Smooth muscle cell of the brain vasculature (primary cell): ENCODE results near the gene MT1B.
"Not testable (repeated sequence)": the region's sequence is repeated elsewhere in the genome, so short reads cannot be mapped to it uniquely, and the experiment has no call there.

ENCODE experiments used
- DNase-seq: peaks from one replicate; pipeline ENCODE4 v3.0.0-alpha.2; 2012; ENCODE audit warnings: low read depth, low spot score

The MT1B gene

DNA sequence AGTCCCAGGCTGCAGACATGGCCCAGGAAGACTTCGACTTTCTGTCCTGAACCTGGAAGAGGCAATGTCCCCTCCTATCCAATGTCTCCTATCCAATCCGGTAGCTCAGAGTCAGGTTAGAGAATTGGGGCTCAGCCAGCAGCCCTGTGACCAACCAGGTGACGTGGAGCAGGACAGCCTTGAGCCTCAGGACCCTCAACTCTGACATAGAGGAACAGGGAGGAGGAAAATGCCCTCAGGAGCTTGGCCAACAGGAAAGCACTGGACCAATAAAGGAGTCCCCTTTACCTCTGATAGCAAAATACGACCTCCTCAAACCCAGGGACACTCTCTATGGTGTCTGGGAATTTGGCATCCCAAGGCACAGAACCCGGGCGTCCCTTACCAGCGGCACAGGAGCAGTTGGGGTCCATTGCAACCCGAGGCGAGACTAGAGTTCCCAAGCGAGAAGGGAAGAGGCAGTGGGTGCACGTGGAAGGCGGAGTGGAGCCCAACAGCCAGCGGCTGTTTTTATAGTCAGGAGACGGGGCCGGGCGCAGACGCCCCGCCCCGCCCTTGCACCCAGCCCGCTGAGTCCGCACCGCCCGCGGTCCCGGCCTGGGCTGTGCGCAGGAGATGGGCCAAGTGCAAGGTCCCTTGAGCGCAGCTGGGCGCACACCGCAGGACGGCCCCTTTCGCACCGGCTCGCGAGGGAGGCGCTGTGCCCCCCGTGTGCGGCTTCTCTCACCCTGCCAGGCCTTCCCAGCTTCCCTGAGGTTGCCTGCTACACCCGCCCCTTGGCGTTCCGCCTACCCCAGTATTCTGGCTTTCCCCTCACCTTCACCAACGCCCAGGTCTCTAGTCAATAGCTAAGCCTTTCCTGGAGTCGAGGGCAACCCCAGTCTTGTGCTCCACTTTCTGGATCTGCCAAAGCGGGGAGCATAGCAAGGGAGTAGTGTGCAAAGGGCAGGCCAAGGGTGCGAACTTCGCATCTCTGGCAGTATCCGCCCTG is 16.2 kb downstream of the MT1B start, which contains the start of gene MT1G:
MT1G (minus strand) TSS at position 485 of the 991 bp plus-strand sequence; CDS start at position 413, 72 bp downstream.
- no peak for DNase-seq

DNA sequence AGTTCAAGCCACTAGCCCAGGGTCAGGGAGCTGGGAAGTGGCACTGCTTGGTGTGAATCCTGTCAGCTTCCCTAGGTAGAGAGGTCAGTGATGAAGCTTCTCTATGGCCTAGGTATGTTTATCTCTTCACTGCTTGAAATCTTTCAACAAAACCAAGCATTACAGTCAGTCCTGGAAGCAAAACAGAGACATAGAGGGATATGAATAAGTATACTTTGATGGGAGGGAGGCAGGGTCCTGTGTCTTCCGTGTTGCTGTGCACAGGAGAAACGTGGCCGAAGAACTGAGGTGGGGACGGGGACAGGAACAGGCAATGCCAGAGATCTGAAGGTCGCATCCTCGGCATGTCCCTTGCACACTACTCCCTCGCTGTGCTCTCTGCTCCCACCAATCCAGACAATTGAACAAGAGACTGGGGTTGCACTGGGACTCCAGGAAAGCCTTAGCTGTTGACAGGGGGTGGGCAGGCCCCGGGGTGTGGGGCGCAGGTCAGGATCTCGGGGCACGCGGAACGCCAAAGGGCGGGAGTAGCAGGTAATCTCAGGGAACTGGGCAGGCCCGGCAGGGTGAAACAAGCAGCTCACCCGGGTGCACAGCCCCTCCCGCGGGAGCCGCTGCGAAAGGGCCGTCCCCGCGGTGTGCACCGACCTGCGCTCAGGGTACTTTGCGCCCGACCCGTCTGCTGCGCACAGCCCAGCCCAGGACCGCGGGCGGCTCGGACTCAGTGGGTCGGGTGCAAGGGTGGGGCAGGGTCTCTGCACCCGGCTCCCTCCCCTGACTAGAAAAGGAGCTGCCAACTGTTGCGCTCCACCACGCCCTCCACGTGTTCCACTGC is 17.5 kb downstream of the MT1B start, which contains the start of gene MT1H:
MT1H (plus strand) TSS at position 810 of the 835 bp plus-strand sequence. CDS start 71 bp downstream, outside the sequence.
- no peak for DNase-seq

DNA sequence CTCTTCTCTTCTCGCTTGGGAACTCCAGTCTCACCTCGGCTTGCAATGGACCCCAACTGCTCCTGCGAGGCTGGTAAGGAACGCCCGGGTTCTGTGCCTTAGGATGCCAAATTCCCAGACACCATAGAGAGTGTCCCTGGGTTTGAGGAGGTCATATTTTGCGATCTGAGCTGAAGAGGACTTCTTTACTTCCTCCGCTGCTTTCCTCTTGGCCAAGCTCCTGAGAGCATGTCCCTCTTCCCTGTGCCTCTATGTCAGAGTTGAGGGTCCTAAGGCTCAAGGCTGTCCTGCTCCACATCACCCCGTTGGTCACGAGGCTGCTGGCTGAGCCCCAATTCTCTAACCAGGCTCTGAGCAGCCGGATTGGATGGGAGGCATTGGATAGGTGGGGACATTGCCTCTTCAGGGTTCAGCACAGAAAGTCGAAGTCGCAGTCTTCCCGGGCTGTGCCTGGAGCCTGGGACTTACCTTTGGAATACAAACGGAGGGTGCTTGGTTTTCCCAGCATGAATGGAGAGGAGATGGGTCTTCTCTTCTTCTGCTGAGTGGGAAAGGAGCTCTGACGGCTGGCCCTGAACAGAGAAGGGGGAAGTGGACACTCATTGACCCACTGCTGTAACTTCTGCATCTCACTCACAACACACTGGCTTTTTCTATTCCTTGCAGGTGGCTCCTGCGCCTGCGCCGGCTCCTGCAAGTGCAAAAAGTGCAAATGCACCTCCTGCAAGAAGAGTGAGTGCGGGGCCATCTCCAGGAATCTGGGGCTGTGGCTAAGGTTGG is 18.3 kb downstream of the MT1B start:
- DNase-seq: no peak

DNA sequence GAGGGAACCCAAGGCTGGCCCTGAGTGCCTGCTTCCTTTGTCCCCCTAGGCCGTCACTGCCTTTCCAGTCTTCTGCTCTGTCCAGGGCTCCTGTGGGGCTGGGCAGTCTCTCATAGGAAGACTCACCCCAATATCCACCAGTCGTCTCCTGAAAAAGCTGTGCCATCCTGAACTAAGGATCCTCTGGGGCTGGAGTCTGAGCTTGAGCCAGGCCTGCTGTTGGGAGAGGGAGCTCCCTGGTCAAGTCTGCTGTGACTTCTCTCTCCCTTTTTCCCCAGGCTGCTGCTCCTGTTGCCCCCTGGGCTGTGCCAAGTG is 18.9 kb downstream of the MT1B start:
- DNase-seq: no peak

DNA sequence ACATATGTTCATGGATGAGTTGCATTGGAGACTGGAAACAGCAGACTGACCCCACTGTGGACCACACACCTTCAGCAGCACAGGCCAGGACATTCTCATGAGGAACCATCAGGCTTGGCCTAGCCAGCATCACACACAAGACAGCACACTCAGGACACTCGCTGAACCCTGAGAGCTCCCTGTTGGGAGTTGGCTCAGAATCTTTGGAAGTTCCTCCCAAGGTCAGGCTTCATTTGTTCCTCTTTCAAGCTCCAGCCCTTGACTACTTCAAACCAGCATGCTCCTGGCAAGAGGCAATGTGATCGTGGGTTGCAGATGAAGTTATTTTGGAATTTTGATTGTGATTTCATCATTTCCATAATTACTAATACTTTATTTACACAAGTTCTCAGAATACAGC is 20.0 kb downstream of the MT1B start:
- DNase-seq: not testable (repeated sequence)

DNA sequence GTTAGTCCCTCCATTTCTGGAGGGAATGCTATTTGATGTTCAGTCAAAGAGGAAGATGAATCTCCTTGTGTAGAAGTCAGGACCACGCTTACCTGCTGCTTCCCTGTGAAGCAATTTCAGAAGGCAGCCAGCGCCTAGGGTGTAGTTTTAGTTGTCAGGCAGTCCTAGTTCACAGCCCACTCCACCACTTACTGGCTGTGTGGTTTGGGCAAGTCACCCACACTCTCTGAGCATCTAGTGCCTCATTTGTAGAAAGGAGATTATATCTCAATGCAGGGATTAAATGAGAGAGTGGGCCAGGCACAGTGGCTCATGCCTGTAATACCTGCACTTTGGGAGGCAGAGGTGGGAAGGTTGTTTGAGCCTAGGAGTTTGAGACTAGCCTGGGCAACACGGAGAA is 20.5 kb downstream of the MT1B start:
- not testable (repeated sequence) for DNase-seq

DNA sequence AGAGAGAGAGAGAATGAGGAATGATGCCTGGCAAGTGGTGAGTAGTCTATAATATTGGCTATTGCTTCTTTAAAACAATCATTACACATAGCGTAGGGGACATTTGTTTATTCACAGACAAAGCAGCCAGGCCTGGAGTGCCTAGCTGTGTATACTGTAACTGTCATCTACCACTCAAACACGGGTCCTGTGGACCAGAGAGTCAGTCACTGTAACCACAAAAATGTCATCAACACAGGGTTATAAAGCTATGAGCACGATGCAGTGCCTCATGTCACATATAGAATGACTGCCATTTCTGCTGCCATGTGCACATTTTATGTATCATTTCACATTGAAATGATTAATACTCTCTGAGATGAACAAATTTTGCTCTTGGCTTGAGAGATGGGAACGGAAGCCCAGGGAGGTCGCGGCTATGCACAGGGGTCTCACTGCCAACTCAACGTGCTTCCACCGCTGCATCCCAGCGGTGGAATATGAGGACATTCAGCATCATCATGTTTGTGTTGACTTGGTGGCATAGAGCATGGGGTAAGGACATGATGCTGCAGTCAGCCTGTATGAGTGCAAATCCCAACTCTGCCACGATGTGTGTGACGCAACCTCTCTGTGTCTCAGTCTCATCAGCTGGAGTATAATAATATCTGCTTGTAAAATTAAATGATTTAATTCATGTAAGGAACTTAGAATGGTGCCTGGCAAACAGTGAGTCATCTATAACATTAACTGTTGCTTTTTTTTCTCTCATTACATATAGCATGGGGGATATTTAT is 21.3 kb downstream of the MT1B start:
- no peak for DNase-seq

DNA sequence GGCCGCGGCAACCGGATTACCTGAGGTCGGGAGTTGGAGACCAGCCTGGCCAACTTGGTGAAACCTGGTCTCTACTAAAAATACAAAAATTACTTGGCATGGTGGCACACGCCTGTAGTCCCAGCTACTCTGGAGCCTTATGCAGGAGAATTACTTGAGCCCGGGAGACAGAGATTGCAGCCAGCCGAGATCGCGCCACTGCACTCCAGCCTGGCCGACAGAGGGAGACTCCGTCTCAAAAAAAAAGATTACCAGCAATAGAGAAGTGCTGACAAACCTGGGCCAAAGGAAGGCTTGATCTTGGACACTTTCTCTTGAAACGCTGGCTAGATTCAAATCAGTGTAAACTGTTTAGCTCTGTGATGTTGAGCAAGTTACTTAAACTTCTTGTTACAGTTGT is 22.2 kb downstream of the MT1B start:
- no peak for DNase-seq

DNA sequence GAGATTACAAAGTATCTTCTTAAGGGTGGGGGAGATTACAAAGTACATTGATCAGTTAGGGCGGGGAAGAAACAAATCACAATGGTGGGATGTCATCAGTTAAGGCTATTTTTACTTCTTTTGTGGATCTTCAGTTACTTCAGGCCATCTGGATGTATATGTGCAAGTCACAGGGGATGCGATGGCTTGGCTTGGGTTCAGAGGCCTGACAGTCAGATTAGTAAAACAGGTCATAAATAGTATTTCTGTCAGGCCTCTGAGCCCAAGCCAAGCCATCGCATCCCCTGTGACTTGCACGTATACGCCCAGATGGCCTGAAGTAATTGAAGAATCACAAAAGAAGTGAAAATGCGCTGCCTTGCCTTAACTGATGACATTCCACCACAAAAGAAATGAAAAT is 22.9 kb downstream of the MT1B start:
- DNase-seq: not testable (repeated sequence)

DNA sequence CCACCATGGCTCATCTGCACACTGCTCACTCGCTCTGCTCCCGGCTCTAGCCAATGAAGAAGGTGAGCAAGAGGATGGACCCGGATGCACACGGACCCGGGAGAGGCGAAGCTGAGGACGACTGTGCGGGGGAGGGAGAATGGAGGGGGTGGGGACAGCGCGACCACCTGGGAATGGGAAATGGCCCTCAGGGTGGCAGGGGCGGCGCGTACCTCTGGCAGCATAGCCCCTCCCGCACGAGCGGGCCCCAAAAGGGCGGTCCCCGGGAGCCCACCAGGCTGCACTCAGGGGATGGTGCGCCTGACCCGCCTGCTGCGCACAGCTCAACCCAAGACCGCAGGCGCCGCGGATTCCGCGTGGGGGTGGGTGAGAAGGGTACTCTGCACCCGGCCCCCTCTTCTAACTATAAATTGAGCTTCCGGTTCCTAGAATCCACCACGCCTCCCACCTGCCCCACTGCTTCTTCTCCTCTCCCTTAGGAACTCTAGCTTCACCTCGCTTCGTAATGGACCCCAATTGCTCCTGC is 24.1 kb downstream of the MT1B start:
- no peak for DNase-seq

DNA sequence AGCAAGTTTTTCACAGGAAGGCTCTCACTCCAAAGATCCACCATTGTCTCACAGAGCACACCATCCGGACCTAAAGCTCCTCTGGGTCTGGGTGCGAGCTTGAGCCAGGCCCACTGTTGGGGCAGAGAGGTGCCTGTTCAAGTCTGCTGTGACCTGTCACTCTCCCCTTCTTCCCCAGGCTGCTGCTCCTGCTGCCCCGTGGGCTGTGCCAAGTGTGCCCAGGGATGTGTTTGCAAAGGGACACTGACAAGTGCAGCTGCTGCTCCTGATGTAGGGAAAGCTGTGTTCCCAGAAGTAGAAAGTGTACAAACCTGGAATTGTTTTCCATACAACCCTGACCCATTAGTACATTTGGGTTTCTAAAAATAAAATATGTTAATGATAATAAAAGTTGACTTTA is 25.8 kb downstream of the MT1B start:
- no peak for DNase-seq

DNA sequence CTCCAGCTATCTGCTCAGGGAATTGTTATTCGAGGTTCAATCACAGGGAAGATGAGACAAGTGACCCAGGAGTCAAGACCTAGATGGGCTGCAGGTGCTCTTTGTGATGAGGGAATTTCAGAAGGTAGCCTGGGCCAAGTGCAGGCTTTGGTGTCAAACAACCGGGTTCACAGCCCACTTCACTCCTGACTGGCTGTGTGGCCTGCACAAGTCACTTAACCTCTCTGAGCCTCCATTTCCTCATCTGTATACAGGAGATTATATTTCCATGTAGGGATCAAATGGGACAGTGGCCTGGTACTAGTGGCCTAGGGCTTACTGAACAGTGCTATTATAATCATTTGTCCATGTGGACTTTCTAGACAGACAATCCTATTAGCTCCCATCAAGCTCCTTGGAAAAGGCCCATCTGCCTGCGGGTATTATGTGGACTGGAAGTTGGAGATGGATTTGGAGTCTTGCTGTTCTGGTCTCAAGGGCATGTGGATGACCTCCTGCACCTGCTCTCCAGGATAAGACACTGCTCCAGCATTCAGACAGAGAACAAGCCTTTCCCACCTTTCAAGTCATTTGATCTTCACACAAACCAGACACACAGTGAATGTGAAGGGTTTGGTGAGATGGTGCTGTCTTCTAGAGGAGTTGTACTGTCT is 27.5 kb downstream of the MT1B start:
- no peak for DNase-seq

DNA sequence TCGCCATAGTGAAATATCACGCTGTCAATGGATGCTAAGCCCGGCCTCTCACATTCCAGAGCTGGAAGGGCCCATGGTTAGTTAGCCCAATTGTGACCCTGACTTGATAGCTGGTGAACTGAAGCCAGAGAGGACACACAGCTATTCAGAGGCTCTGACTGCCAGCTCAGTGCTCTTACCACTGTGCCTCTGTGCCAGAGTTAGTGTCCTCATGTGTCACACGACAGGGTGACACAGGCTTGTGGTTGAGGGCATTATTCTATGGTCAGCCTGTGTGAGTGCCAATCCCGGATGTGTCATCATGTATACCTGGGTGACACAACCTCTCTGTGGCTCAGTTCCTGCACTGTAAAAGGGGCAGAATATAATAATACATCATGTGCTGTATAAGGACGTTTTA is 28.1 kb downstream of the MT1B start:
- DNase-seq: no peak

DNA sequence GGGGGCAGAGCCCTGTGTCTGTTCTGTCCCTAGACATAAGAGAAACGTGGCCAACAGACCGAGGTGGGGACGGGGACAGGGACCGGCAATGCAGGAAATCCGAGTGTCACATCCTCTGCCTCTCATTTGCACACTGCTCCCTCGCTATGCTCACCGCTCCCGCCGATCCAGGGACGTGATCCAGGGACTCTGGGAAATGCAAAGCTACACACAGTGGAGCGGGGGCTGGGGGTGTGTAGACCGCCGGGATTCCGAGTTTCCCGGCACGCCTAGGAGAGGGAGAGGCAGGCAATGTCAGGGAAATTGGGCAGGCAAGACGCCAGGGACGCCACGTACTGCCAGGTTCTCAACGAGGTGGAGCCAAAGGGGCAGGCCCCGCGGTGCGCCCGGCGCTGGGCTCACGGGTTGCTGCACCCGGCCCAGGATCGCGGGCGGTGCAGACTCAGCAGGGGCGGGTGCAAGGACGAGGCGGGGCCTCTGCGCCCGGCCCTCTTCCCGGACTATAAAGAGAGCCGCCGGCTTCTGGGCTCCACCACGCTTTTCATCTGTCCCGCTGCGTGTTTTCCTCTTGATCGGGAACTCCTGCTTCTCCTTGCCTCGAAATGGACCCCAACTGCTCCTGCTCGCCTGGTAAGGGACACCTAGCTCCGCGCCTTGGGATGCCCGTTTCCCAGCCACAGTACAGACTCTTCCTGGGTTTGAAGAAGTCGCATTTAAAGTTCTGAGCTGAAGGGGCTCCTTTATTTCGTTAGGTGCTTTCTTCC is 30.4 kb downstream of the MT1B start, which contains the start of gene MT1X:
MT1X (plus strand) TSS at position 532 of the 764 bp plus-strand sequence; CDS start at position 603, 71 bp downstream.
- DNase-seq: no peak

DNA sequence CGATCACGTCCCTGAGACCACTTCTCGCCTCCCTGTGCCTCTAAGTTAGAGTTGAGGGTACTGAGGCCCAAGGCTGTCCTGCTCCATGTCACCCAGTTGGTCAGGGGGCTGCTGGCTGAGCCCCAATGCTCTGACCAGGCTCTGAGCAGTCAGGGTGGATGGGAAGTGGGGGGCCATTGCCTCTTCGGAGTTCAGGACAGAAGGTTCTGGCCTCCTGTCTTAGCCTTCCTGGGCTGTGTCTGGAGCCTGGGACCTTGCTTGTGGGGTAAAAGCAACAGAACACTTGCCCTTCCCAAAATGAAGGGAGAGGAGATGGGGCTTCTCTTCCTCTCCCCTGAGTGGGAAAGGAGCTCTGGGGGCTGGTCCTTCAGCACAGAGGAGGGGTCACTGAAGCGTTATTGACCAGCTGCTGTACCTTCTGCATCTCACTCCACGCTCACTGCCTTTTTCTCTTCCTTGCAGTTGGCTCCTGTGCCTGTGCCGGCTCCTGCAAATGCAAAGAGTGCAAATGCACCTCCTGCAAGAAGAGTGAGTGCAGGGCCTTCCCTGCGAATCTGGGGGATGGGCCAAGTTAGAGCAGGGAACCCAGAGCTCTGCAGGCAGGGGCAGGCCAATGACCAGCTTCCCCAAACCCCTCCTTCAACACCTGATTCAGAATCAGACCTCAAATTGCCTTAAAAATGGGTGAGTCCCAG is 31.2 kb downstream of the MT1B start:
- DNase-seq: no peak

DNA sequence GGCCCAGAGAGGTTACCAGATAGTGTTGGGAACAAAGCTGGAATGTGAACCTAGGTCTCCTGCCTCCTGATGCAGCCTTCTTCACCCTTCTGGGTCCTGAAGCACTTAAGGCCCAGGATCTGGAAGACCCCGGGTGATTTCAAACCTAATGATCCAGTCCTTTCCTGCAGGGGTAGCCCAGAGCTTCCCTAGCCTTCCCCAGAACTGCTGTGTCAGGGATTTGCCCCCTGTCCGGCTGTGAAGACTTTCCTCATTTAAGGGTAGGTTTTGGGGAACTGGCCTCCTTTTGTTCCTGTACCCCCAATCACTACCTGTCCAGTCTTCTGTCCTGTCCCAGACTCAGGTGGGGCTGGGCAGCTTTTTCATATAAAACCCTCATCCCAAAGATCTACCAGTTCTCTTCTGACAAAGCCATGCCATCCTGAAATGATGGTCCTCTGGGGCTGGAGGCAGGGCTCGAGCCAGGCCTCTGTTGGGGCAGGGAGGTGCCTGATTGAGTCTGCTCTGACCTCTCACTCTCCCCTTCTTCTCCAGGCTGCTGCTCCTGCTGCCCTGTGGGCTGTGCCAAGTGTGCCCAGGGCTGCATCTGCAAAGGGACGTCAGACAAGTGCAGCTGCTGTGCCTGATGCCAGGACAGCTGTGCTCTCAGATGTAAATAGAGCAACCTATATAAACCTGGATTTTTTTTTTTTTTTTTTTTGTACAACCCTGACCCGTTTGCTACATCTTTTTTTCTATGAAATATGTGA is 31.9 kb downstream of the MT1B start:
- no peak for DNase-seq

DNA sequence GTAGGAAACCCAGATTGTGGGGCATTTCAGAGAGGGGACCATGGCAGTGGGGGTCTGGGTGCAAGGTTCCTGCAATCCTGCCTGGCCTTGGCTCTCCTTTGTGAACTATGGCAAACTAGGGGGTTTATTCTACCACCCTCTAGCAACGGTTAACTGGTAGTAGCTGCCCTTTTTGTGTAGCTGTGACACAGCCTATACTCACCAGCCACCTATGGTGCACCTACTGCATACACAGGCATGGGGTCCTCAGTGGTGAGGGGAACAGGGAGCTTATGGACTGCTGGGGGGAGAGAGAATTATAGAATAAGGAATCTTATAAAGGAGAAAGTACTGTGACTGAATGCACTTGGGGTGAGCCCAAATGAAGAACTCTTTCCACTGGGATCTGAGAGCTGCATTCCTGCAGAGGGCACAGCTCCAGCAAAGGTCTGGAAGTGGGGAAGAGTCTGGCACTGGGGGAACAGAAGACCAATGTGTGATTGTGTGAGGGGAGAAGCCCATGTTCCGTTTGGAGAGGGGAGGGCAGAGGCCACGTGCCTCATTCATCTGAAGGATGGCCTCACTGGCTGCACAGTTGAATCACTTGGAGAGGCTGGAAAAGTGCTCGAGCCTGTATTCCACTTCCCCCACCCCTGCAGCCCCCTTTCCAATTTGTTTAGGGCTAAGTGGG is 32.7 kb downstream of the MT1B start:
- no peak for DNase-seq
